DMS114 treated with DMSO at 0.1 percent for 48 hours (cell line): ENCODE results near the gene FIBP.

Source experiments
- DNase-seq: peaks from one replicate; lab custom pipeline; 2025; ENCODE audit not compliant: unreplicated experiment; lab: John Stamatoyannopoulos, UW

Gene FIBP

GRCh38 chr11:65871811-65872548 is 16.3 kb downstream of the FIBP start:
- DNase-seq: no peak

GRCh38 chr11:65870706-65871681 is 17.3 kb downstream of the FIBP start:
- no peak for DNase-seq

- no peak for DNase-seq
Measured at GRCh38 chr11:65870307-65870658, 18.0 kb downstream of the FIBP start.

GRCh38 chr11:65869643-65870306 is 18.5 kb downstream of the FIBP start:
- no peak for DNase-seq

GRCh38 chr11:65868907-65869306 is 19.4 kb downstream of the FIBP start:
- no peak for DNase-seq

- DNase-seq: peak; percentile 34
Measured at GRCh38 chr11:65868076-65868667, 20.1 kb downstream of the FIBP start.

GRCh38 chr11:65867284-65868071 is 20.8 kb downstream of the FIBP start:
- DNase-seq: no peak

GRCh38 chr11:65866509-65867283 is 21.6 kb downstream of the FIBP start:
- no peak for DNase-seq

GRCh38 chr11:65865550-65866172 is 22.6 kb downstream of the FIBP start:
- DNase-seq: no peak

- no peak for DNase-seq
Measured at GRCh38 chr11:65864706-65865471, 23.4 kb downstream of the FIBP start.

GRCh38 chr11:65863889-65864705 is 24.2 kb downstream of the FIBP start:
- no peak for DNase-seq

GRCh38 chr11:65862941-65863888 is 25.1 kb downstream of the FIBP start:
- DNase-seq: no peak

GRCh38 chr11:65862191-65862735 is 26.0 kb downstream of the FIBP start:
- no peak for DNase-seq

- DNase-seq: no peak
Measured at GRCh38 chr11:65861533-65862183, 26.6 kb downstream of the FIBP start.

- DNase-seq: no peak
Measured at GRCh38 chr11:65861165-65861505, 27.1 kb downstream of the FIBP start.
